OCI-LY3 (cell line): ENCODE measurements around the gene MCRIP2.
A peak's percentile ranks its signal among the peaks of the same experiment; 100 is the strongest.

Experiments
- H2AFZ ChIP-seq: fragments of 200-600, 300-600 bp; shearing (Covaris generic); 2 replicates; pipeline ENCODE4 v1.6.0; 2014; ENCODE audit warnings: antibody characterized with exemption, low read depth, low read length
- H3K27ac ChIP-seq: fragments of 200-600, 300-600 bp; sonication (generic); 2 replicates; pipeline ENCODE4 v1.5.1; 2014; ENCODE audit warnings: mild to moderate bottlenecking, low read length, moderate library complexity, mixed read lengths
- H3K27me3 ChIP-seq: fragments of 200-600, 300-600 bp; sonication (generic); 2 replicates; pipeline ENCODE4 v1.6.1; 2014; ENCODE audit warnings: low read depth, low read length, mixed read lengths
- H3K36me3 ChIP-seq: fragments of 200-600, 300-600 bp; sonication (generic); replicated peaks from 2 replicates; pipeline ENCODE3; 2014; ENCODE audit warnings: low read depth, low read length, mixed read lengths
- H3K4me1 ChIP-seq: fragments of 300-600, 200-600 bp; sonication (generic); 2 replicates; pipeline ENCODE4 v1.6.1; 2014; ENCODE audit warnings: low read length, mixed read lengths
- H3K4me2 ChIP-seq: fragments of 200-600, 300-600 bp; sonication (generic); 2 replicates; pipeline ENCODE4 v1.6.1; 2014; ENCODE audit warnings: low read length, mixed read lengths
- H3K4me3 ChIP-seq: fragments of 300-600, 200-600 bp; sonication (generic); 2 replicates; pipeline ENCODE4 v1.5.1; 2014; ENCODE audit warnings: antibody characterized with exemption, mild to moderate bottlenecking, low read length, moderate library complexity
- H3K79me2 ChIP-seq: fragments of 300-600, 200-600 bp; shearing (Covaris generic); 2 replicates; pipeline ENCODE4 v1.6.1; 2014; ENCODE audit warnings: mild to moderate bottlenecking, low read length, mixed read lengths
- H3K9ac ChIP-seq: fragments of 300-600, 200-600 bp; shearing (Covaris generic); 2 replicates; pipeline ENCODE4 v1.6.0; 2014; ENCODE audit warnings: mild to moderate bottlenecking, low read length, moderate library complexity
- H3K9me3 ChIP-seq: fragments of 200-600, 300-600 bp; shearing (Covaris generic); 2 replicates; pipeline ENCODE4 v1.6.1; 2014; ENCODE audit warnings: low read length, mixed read lengths; ENCODE audit not compliant: insufficient read depth
- H4K20me1 ChIP-seq: fragments of 200-600, 300-600 bp; sonication (generic); 2 replicates; pipeline ENCODE4 v1.6.1; 2016; ENCODE audit warnings: low read length, mixed read lengths; ENCODE audit not compliant: insufficient read depth
- CTCF ChIP-seq: fragments of 200-600, 300-600 bp; sonication (generic); IDR thresholded peaks from 2 replicates; pipeline ENCODE4 v1.5.1; 2014; ENCODE audit warnings: antibody characterized with exemption, low read length, low read depth
- EZH2phosphoT487 ChIP-seq: fragments of 200-600 bp; shearing (Covaris generic); IDR thresholded peaks from 2 replicates; pipeline ENCODE4 v1.6.1; 2018; ENCODE audit warnings: antibody characterized with exemption, mixed run types, low read depth

MCRIP2 gene

GRCh38 chr16:681746-682427 is 40.3 kb downstream of the MCRIP2 start:
- peak overlapping the region; percentile 95; the same call in 1 of the 2 replicates for H3K4me3 ChIP-seq

GRCh38 chr16:682493-683395 is 41.1 kb downstream of the MCRIP2 start:
- TF ChIP-seq CTCF (no peak), EZH2phosphoT487 (no peak)
- Histone ChIP-seq H4K20me1 (0 out of 2 replicates have a peak, but pooled peaks cover 4% of the 10 kb centered on the region), H3K9ac (no peak overlapping the region), H2AFZ (no peak overlapping the region), H3K4me2 (peak overlapping the region; percentile 89), H3K4me3 (peak overlapping the region; percentile 84), H3K27me3 (no peaks in the 10 kb centered on the region), H3K27ac (no peak overlapping the region), H3K4me1 (peaks cover 16% of the 10 kb centered on the region), H3K9me3 (no peaks in the 10 kb centered on the region), H3K36me3 (peaks cover 24% of the 10 kb centered on the region), H3K79me2 (peaks cover 37% of the 10 kb centered on the region)

More at GRCh38 chr16:681746-682427, 40.3 kb downstream of the MCRIP2 start:
- TF ChIP-seq CTCF (no peak), EZH2phosphoT487 (no peak)
- 0 out of 2 replicates have a peak, but pooled peaks cover 4% of the 10 kb centered on the region for H4K20me1 ChIP-seq
- H2AFZ ChIP-seq = no peak overlapping the region
- H3K27ac ChIP-seq = no peak overlapping the region
- H3K4me2 ChIP-seq = peak overlapping the region; percentile 94
- H3K79me2 ChIP-seq = peaks cover 37% of the 10 kb centered on the region
- peaks cover 24% of the 10 kb centered on the region for H3K36me3 ChIP-seq
- peaks cover 16% of the 10 kb centered on the region for H3K4me1 ChIP-seq
- H3K9me3 ChIP-seq = no peaks in the 10 kb centered on the region
- H3K9ac ChIP-seq = no peak overlapping the region
- H3K27me3 ChIP-seq = no peaks in the 10 kb centered on the region

- no peak for TF ChIP-seq CTCF
- H3K4me3 ChIP-seq = peak overlapping the region; percentile 84
- H3K36me3 ChIP-seq = peaks cover 24% of the 10 kb centered on the region
- peak overlapping the region; percentile 35; the same call in 1 of the 2 replicates for H3K27ac ChIP-seq
- H3K27me3 ChIP-seq = no peaks in the 10 kb centered on the region
- H3K4me1 ChIP-seq = peaks cover 16% of the 10 kb centered on the region
- peaks cover 37% of the 10 kb centered on the region for H3K79me2 ChIP-seq
- no peaks in the 10 kb centered on the region for H3K9me3 ChIP-seq
- peak overlapping the region; percentile 59 for H3K9ac ChIP-seq
- peak overlapping the region; percentile 89 for H3K4me2 ChIP-seq
- H2AFZ ChIP-seq = no peak overlapping the region
- 0 out of 2 replicates have a peak, but pooled peaks cover 4% of the 10 kb centered on the region for H4K20me1 ChIP-seq
Observed at GRCh38 chr16:683396-684070, 41.9 kb downstream of the MCRIP2 start.
